IPS-15b (cell line): ENCODE results near the gene KDM1B.

Experiments
- H3K27me3 ChIP-seq: one replicate; pipeline ENCODE4 v1.6.1; 2013; ENCODE audit warnings: low read length; ENCODE audit not compliant: control insufficient read depth, insufficient read depth
- H3K36me3 ChIP-seq: one replicate; pipeline ENCODE4 v1.6.1; 2013; ENCODE audit warnings: low read length; ENCODE audit not compliant: control insufficient read depth, insufficient read depth
- H3K4me1 ChIP-seq: one replicate; pipeline ENCODE4 v1.6.1; 2013; ENCODE audit warnings: mild to moderate bottlenecking, low read length; ENCODE audit not compliant: control insufficient read depth, insufficient read depth
- H3K4me3 ChIP-seq: one replicate; pipeline ENCODE4 v1.5.1; 2013; ENCODE audit warnings: low read depth, low read length
- H3K9ac ChIP-seq: one replicate; pipeline ENCODE4 v1.6.1; 2013; ENCODE audit warnings: low read depth, mild to moderate bottlenecking, low read length
- H3K9me3 ChIP-seq: one replicate; pipeline ENCODE4 v1.6.1; 2013; ENCODE audit warnings: mild to moderate bottlenecking, low read length; ENCODE audit not compliant: control insufficient read depth, insufficient read depth

The KDM1B gene

DNA sequence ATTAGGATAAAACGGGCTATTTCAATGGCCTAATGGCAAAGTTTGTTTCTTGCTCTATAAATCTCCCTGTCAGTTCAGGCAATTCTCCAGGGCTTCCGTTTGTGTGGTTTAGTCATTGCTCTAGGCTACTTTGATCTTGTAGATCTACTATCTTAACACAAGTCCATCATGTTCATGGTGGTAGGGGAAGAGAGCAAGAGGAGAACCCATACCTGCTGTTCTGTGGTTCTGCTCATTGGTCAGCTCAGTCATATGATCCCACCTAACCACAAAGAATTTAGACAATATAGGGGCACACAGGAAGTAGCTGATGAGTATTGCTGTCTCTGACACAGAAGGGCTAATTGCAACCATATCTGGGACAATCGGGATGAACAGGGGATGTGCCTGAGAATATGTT lies 114.0 kb downstream of the KDM1B start:
- no peak overlapping the region for H3K9ac ChIP-seq

DNA sequence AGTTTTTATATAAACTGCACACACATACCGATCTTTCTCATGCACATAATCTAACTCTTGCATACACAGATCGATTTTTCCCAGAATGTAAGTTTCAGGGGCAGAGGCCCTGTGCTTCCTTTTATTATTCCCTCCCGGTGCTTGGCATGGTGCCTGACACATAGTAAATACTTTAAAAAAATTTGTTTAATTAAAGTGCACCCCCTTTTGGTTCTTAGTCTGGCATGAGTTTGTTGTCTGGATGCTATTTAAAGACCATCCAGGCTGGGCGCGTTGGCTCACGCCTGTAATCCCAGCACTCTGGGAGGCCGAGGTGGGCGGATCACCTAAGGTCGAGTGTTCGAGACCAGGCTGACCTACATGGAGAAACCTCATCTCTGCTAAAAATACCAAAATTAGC lies 114.5 kb downstream of the KDM1B start:
- peaks cover 3% of the 10 kb centered on the region for H3K4me1 ChIP-seq
- peaks cover 8% of the 10 kb centered on the region for H3K27me3 ChIP-seq
- no peak overlapping the region for H3K4me3 ChIP-seq
- no peak overlapping the region for H3K9ac ChIP-seq
- no peaks in the 10 kb centered on the region for H3K9me3 ChIP-seq
- H3K36me3 ChIP-seq, result no peaks in the 10 kb centered on the region

More for the DNA sequence above, 114.0 kb downstream of the KDM1B start:
- H3K4me3 ChIP-seq, result no peak overlapping the region
- H3K27me3 ChIP-seq, result peaks cover 8% of the 10 kb centered on the region
- no peaks in the 10 kb centered on the region for H3K9me3 ChIP-seq
- no peaks in the 10 kb centered on the region for H3K36me3 ChIP-seq
- peaks cover 3% of the 10 kb centered on the region for H3K4me1 ChIP-seq

DNA sequence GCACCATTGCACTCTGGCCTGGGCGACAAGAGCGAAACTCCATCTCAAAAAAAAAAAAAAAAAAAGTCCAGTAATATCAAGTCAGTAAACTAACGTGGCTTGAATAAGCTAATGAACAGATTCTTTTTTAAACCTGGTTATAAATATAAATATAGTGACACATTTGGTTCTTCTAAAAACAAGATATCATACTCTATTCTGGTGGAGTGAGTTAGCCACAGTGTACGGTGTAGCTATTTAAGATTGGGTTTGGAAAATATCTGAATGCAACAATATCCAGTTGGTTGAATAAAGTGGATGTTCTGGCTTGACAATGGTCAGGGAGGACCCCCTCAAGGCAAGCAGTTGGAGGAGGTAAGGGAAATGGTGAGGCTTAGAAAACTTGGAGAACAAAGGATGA lies 115.0 kb downstream of the KDM1B start:
- Histone ChIP-seq H3K4me1 (peaks cover 3% of the 10 kb centered on the region), H3K36me3 (no peaks in the 10 kb centered on the region), H3K4me3 (no peak overlapping the region), H3K9me3 (no peaks in the 10 kb centered on the region), H3K9ac (no peak overlapping the region), H3K27me3 (peaks cover 10% of the 10 kb centered on the region)
